PC-9 (cell line): ENCODE results near the gene SPG21. TPM values are rescaled to one million over a fixed set of nuclear protein-coding genes. Genes with fewer than 3 reads are reported as not detected.

Experiments used
- BruUV-seq: library from RNA; stranded (reverse); fragments of 400-500 nt; replicated peaks from 2 replicates; lab custom pipeline; 2021; lab: Mats Ljungman, UMichigan
- CTCF ChIA-PET: fragments of 300-600 bp; sonication (Branson Sonifier 250); formaldehyde crosslinking; loops from one replicate; lab custom pipeline; 2022; ENCODE audit warnings: antibody characterized with exemption; lab: Charles Lee
- POLR2A ChIA-PET: fragments of 300-600 bp; sonication (Branson Sonifier 250); formaldehyde crosslinking; loops from one replicate; lab custom pipeline; 2022; ENCODE audit warnings: antibody characterized with exemption; ENCODE audit not compliant: unreplicated experiment; lab: Charles Lee
- DNase-seq, 2 experiments: peaks; one replicate each; pipeline versions ENCODE4 v3.0.0 to v3.0.0-alpha.2; 2015 to 2022; ENCODE audit warnings: mixed read lengths in 1 of 2
- H2AFZ ChIP-seq: fragments of 200-600 bp; sonication (generic); 2 replicates; pipeline ENCODE4 v1.8.1; 2017; ENCODE audit warnings: antibody characterized with exemption
- H3F3A ChIP-seq: fragments of 200-600 bp; sonication (generic); 2 replicates; pipeline ENCODE4 v1.8.1; 2017; ENCODE audit warnings: antibody characterized with exemption, mild to moderate bottlenecking, low read depth; ENCODE audit not compliant: insufficient read depth
- H3K27ac ChIP-seq: fragments of 200-600 bp; sonication (generic); 2 replicates; pipeline ENCODE4 v1.6.1; 2016; ENCODE audit warnings: mixed run types
- H3K27me3 ChIP-seq: fragments of 200-600 bp; sonication (generic); 2 replicates; pipeline ENCODE4 v1.6.1; 2016; ENCODE audit warnings: low read depth, mixed run types; ENCODE audit not compliant: insufficient read depth
- H3K36me3 ChIP-seq: fragments of 200-600 bp; sonication (generic); 2 replicates; pipeline ENCODE4 v1.6.1; 2016; ENCODE audit warnings: low read depth, mixed run types
- H3K4me1 ChIP-seq: fragments of 200-600 bp; sonication (generic); replicated peaks from 2 replicates; pipeline ENCODE4 v1.6.1; 2016; ENCODE audit warnings: mixed run types; ENCODE audit not compliant: insufficient read depth
- H3K4me2 ChIP-seq: fragments of 200-600 bp; sonication (generic); 2 replicates; pipeline ENCODE4 v1.6.1; 2017; ENCODE audit warnings: mixed run types
- H3K4me3 ChIP-seq: fragments of 200-600 bp; sonication (generic); 2 replicates; pipeline ENCODE4 v1.6.1; 2016; ENCODE audit warnings: mixed run types
- H3K79me2 ChIP-seq: fragments of 200-600 bp; sonication (generic); 2 replicates; pipeline ENCODE4 v1.6.1; 2017; ENCODE audit warnings: low read depth, mixed run types
- H3K9me2 ChIP-seq: fragments of 200-600 bp; sonication (generic); 2 replicates; pipeline ENCODE4 v1.8.1; 2017; ENCODE audit warnings: mild to moderate bottlenecking; ENCODE audit not compliant: insufficient read depth
- H3K9me3 ChIP-seq: fragments of 200-600 bp; sonication (generic); 2 replicates; pipeline ENCODE4 v1.8.1; 2016; ENCODE audit warnings: low read depth; ENCODE audit not compliant: insufficient read depth
- H4K20me1 ChIP-seq: fragments of 200-600 bp; sonication (generic); 2 replicates; pipeline ENCODE4 v1.8.1; 2017; ENCODE audit not compliant: insufficient read depth
- EZH2 ChIP-seq: fragments of 200-600 bp; sonication (generic); IDR thresholded peaks from 2 replicates; pipeline ENCODE4 v1.8.0; 2017; ENCODE audit warnings: antibody characterized with exemption, low read depth
- intact Hi-C: fragments of 100-400 bp; cut with micrococcal nuclease; formaldehyde crosslinking; loops from one replicate; pipeline ENCODE4 v1.10.0; 2022; ENCODE audit not compliant: unreplicated experiment
- total RNA-seq: library from RNA; stranded (reverse); gene quantifications from 2 replicates; pipeline ENCODE4 v1.2.3, GENCODE V29; 2021
- TF ChIP-seq, protein P1 (sequence below): fragments of 200-600 bp; sonication (generic); conservative IDR thresholded peaks from 2 replicates; pipeline ENCODE4 v1.6.1; 2017; ENCODE audit warnings: mixed run types, antibody characterized with exemption, mild to moderate bottlenecking, moderate library complexity

The SPG21 gene
- total RNA-seq, 1 experiment from 2014 or later: 91.7 TPM

DNA sequence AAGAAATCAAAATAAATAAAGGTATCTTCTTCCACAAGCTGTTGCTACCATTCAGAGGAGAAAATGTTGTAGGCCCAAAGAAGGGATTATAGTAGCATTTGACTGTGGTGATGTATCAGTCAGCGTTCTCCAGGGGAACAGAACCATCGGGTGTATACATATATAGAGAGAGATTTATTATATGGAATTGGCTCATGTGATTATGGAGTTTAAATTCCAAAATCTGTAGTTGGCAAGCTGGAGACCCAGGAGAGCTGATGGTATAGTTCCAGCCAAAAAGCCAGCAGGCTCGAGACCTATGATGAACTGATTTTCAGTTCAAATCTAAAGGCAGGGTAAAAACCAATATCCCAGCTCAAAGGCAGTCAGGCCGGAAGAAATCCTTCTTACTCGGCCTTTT lies 7.4 kb upstream of the SPG21 start:
- CTCF ChIA-PET: interaction anchor here (0.7 kb wide), 1 partner anchor 266 kb away, joined by 4 read pairs; no protein-coding TSS in a partner anchor
- no peaks in the 10 kb centered on the region for H3K27me3 ChIP-seq
- no peaks in the 10 kb centered on the region for H4K20me1 ChIP-seq
- no peaks in the 10 kb centered on the region for H3K4me1 ChIP-seq
- H3K9me3 ChIP-seq: no peaks in the 10 kb centered on the region
- H2AFZ ChIP-seq: no peak overlapping the region
- no peak overlapping the region for H3K4me2 ChIP-seq
- no peaks in the 10 kb centered on the region for H3K79me2 ChIP-seq
- H3F3A ChIP-seq: no peaks in the 10 kb centered on the region; the same call in 1 of the 2 replicates
- POLR2A ChIA-PET: no interaction called here
- DNase-seq: no peak
- BruUV-seq: no TSS peak
- intact Hi-C loops: no loop called here
- no peaks in the 10 kb centered on the region for H3K36me3 ChIP-seq
- H3K27ac ChIP-seq: no peak overlapping the region
- H3K4me3 ChIP-seq: no peak overlapping the region
- no peaks in the 10 kb centered on the region for H3K9me2 ChIP-seq
- TF ChIP-seq, protein P1, sequence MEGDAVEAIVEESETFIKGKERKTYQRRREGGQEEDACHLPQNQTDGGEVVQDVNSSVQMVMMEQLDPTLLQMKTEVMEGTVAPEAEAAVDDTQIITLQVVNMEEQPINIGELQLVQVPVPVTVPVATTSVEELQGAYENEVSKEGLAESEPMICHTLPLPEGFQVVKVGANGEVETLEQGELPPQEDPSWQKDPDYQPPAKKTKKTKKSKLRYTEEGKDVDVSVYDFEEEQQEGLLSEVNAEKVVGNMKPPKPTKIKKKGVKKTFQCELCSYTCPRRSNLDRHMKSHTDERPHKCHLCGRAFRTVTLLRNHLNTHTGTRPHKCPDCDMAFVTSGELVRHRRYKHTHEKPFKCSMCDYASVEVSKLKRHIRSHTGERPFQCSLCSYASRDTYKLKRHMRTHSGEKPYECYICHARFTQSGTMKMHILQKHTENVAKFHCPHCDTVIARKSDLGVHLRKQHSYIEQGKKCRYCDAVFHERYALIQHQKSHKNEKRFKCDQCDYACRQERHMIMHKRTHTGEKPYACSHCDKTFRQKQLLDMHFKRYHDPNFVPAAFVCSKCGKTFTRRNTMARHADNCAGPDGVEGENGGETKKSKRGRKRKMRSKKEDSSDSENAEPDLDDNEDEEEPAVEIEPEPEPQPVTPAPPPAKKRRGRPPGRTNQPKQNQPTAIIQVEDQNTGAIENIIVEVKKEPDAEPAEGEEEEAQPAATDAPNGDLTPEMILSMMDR: no peak
- no peak for TF ChIP-seq EZH2

DNA sequence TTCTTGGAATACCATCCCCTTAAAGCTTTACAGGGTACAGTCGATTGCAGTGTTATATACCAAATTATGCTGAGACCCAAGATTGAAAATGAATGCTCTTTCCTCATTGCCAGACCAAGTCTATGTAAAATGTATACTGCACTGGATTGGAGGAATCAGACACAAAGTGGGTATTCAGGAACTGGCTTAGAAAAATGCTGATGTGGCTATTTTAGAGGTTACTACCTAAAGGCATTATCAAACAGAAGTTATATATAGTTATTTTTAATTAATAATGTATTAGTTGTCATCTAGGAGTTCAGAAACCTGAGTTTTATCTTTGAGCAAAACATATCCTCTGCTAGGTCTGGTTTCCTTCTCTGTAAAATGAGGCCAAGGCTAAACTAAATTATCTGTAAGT lies 3.6 kb upstream of the SPG21 start:
- Histone ChIP-seq H3K36me3 (no peaks in the 10 kb centered on the region), H3F3A (peaks cover 4% of the 10 kb centered on the region; the same call in 1 of the 2 replicates), H3K9me3 (no peaks in the 10 kb centered on the region), H3K27ac (no peak overlapping the region), H3K4me2 (no peak overlapping the region), H3K27me3 (no peaks in the 10 kb centered on the region), H3K79me2 (peaks cover 11% of the 10 kb centered on the region), H3K4me3 (no peak overlapping the region), H2AFZ (no peak overlapping the region), H4K20me1 (no peaks in the 10 kb centered on the region), H3K9me2 (no peaks in the 10 kb centered on the region), H3K4me1 (peaks cover 6% of the 10 kb centered on the region; the same call in 1 of the 2 replicates)
- BruUV-seq: no TSS peak
- CTCF ChIA-PET: no interaction called here
- TF ChIP-seq EZH2: no peak
- TF ChIP-seq, protein P1: no peak
- intact Hi-C loops: no loop called here
- POLR2A ChIA-PET: no interaction called here
- DNase-seq: no peak

DNA sequence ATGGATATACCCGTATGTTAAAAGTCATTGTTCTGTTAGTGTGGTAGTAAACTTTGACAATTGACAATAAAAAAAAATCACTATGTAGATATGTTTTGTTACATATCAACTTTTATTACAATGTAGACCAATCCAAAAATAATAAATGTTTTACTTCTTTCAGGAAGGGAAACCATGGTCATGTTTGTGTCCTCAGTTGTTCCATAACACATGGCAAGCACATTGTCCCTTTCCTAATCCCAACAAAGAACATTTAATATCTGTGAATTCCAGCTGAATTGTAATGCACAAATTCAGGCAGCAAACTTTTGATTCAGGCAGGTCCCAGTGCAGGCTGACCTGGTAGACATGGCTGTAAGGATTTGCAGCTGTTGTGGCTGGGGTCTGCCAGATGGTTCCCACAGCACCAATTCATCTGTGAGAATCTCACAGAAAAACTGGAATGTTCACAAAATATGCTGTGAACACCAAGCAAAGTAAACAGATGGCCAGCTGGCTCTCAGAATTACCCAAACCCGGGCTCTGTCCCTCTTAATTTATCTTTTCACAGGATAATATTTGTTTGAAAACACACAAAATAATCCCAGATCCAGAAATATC lies 1.9 kb upstream of the SPG21 start:
- no peaks in the 10 kb centered on the region for H3K27me3 ChIP-seq
- no peak overlapping the region for H3K4me3 ChIP-seq
- H3K9me3 ChIP-seq: no peaks in the 10 kb centered on the region
- no peak overlapping the region for H3K27ac ChIP-seq
- CTCF ChIA-PET: interaction anchor here (0.7 kb wide), 1 partner anchor 57 kb away, joined by 4 read pairs; no protein-coding TSS in a partner anchor
- intact Hi-C loops: no loop called here
- no peak overlapping the region for H3K4me2 ChIP-seq
- DNase-seq: no peak
- peaks cover 10% of the 10 kb centered on the region; the same call in 1 of the 2 replicates for H3K4me1 ChIP-seq
- peaks cover 4% of the 10 kb centered on the region; the same call in 1 of the 2 replicates for H3F3A ChIP-seq
- H3K9me2 ChIP-seq: no peaks in the 10 kb centered on the region
- TF ChIP-seq EZH2: no peak
- TF ChIP-seq, protein P1: no peak
- H3K36me3 ChIP-seq: no peaks in the 10 kb centered on the region
- H3K79me2 ChIP-seq: peaks cover 25% of the 10 kb centered on the region
- H4K20me1 ChIP-seq: no peaks in the 10 kb centered on the region
- BruUV-seq: no TSS peak
- POLR2A ChIA-PET: no interaction called here
- H2AFZ ChIP-seq: no peak overlapping the region
